ENCODE results near the gene TFCP2. TPM values are rescaled to one million over a fixed set of nuclear protein-coding genes. Genes with fewer than 3 reads are reported as not detected.

TFCP2 gene
- total RNA-seq, 4 donors from 2014 or later = 13.5 to 20.5 (median 15.4) TPM

GRCh38 chr12:51189790-51190355 is 16.9 kb upstream of the TFCP2 start:
- Histone ChIP-seq H3K9me3 (no peaks in the 10 kb centered on the region), H3K4me1 (no peaks in the 10 kb centered on the region), H3K27ac (no peak overlapping the region), H3K36me3 (no peaks in the 10 kb centered on the region), H3K4me3 (no peak overlapping the region), H3K27me3 (no peaks in the 10 kb centered on the region)
- in situ Hi-C loops (cut with MboI; ENCODE audit: low pct_ligation_motif_present in 1 of 4, low pct_unique_long_range_greater_than_20kb in 1 of 4, low sequenced_read_pairs in 3 of 4) (no loop called here), intact Hi-C loops (cut with DNase I; ENCODE audit: low total_unique reads) (no loop called here)
- TF ChIP-seq POLR2A (IDR thresholded peaks at IDR 0.05) (no peak), POLR2AphosphoS5 (IDR thresholded peaks at IDR 0.05) (no peak), CTCF (IDR thresholded peaks at IDR 0.05) (no peak), EP300 (IDR thresholded peaks at IDR 0.05; ENCODE audit: low read depth) (no peak)
- 90 to 93% methylated on average over 3 to 14 of the region's 14 CpGs for WGBS, 2 donors (ENCODE audit: low coverage in 1 of 2)
- no peak for DNase-seq

- no peaks in the 10 kb centered on the region for H3K27me3 ChIP-seq
- TF ChIP-seq POLR2AphosphoS5 (IDR thresholded peaks at IDR 0.05) (no peak), CTCF (IDR thresholded peaks at IDR 0.05) (no peak)
- no peaks in the 10 kb centered on the region for H3K36me3 ChIP-seq
- intact Hi-C loops (cut with DNase I; ENCODE audit: low total_unique reads) (no loop called here), in situ Hi-C loops (cut with MboI; ENCODE audit: low pct_ligation_motif_present in 1 of 4, low pct_unique_long_range_greater_than_20kb in 1 of 4, low sequenced_read_pairs in 3 of 4) (no loop called here)
- WGBS, 2 donors (ENCODE audit: low coverage in 1 of 2) = 83% methylated on average over 14 of the region's 14 CpGs; no CpG with 5 or more reads in 1 of the 2 donors
- no peak for DNase-seq
- no peaks in the 10 kb centered on the region for H3K4me1 ChIP-seq
- H3K27ac ChIP-seq = no peak overlapping the region
- H3K4me3 ChIP-seq = no peak overlapping the region
- no peaks in the 10 kb centered on the region for H3K9me3 ChIP-seq
Observed at GRCh38 chr12:51188359-51189051, 15.6 kb upstream of the TFCP2 start.

GRCh38 chr12:51187370-51187987 is 14.5 kb upstream of the TFCP2 start:
- no peak for TF ChIP-seq EP300 (IDR thresholded peaks at IDR 0.05; ENCODE audit: low read depth)
- TF ChIP-seq POLR2AphosphoS5 (IDR thresholded peaks at IDR 0.05) = no peak
- TF ChIP-seq CTCF (IDR thresholded peaks at IDR 0.05) = no peak
- no peak for TF ChIP-seq POLR2A (IDR thresholded peaks at IDR 0.05)
- no peaks in the 10 kb centered on the region for H3K27me3 ChIP-seq
- H3K27ac ChIP-seq = no peak overlapping the region
- DNase-seq = no peak
- in situ Hi-C loops (cut with MboI; ENCODE audit: low pct_ligation_motif_present in 1 of 4, low pct_unique_long_range_greater_than_20kb in 1 of 4, low sequenced_read_pairs in 3 of 4) (no loop called here), intact Hi-C loops (cut with DNase I; ENCODE audit: low total_unique reads) (no loop called here)
- 56 to 63% methylated on average over 1 to 5 of the region's 5 CpGs for WGBS, 2 donors (ENCODE audit: low coverage in 1 of 2)
- no peak overlapping the region for H3K4me3 ChIP-seq
- no peaks in the 10 kb centered on the region for H3K36me3 ChIP-seq
- no peaks in the 10 kb centered on the region for H3K9me3 ChIP-seq
- H3K4me1 ChIP-seq = no peaks in the 10 kb centered on the region

- DNase-seq = no peak
- Histone ChIP-seq H3K27me3 (no peaks in the 10 kb centered on the region), H3K9me3 (no peaks in the 10 kb centered on the region), H3K4me1 (no peaks in the 10 kb centered on the region), H3K27ac (no peak overlapping the region), H3K4me3 (no peak overlapping the region), H3K36me3 (no peaks in the 10 kb centered on the region)
- WGBS, 2 donors (ENCODE audit: low coverage in 1 of 2) = 61 to 100% methylated on average over 1 to 3 of the region's 3 CpGs
- intact Hi-C loops (cut with DNase I; ENCODE audit: low total_unique reads) = no loop called here
- TF ChIP-seq CTCF (IDR thresholded peaks at IDR 0.05) = no peak
- TF ChIP-seq POLR2AphosphoS5 (IDR thresholded peaks at IDR 0.05) = no peak
- no peak for TF ChIP-seq POLR2A (IDR thresholded peaks at IDR 0.05)
- no peak for TF ChIP-seq EP300 (IDR thresholded peaks at IDR 0.05; ENCODE audit: low read depth)
- in situ Hi-C loops (cut with MboI; ENCODE audit: low pct_ligation_motif_present in 1 of 4, low pct_unique_long_range_greater_than_20kb in 1 of 4, low sequenced_read_pairs in 3 of 4) = no loop called here
Observed at GRCh38 chr12:51186465-51187085, 13.6 kb upstream of the TFCP2 start.

All from transverse colon (tissue), 4 donors.